OCI-LY3 (cell line): ENCODE data around the gene TRIM62.

ENCODE experiments used
- H2AFZ ChIP-seq: fragments of 200-600, 300-600 bp; shearing (Covaris generic); 2 replicates; pipeline ENCODE4 v1.6.0; 2014; ENCODE audit warnings: antibody characterized with exemption, low read depth, low read length
- H3K27ac ChIP-seq: fragments of 200-600, 300-600 bp; sonication (generic); 2 replicates; pipeline ENCODE4 v1.5.1; 2014; ENCODE audit warnings: mild to moderate bottlenecking, low read length, moderate library complexity, mixed read lengths
- H3K27me3 ChIP-seq: fragments of 200-600, 300-600 bp; sonication (generic); 2 replicates; pipeline ENCODE4 v1.6.1; 2014; ENCODE audit warnings: low read depth, low read length, mixed read lengths
- H3K36me3 ChIP-seq: fragments of 200-600, 300-600 bp; sonication (generic); replicated peaks from 2 replicates; pipeline ENCODE3; 2014; ENCODE audit warnings: low read depth, low read length, mixed read lengths
- H3K4me1 ChIP-seq: fragments of 300-600, 200-600 bp; sonication (generic); 2 replicates; pipeline ENCODE4 v1.6.1; 2014; ENCODE audit warnings: low read length, mixed read lengths
- H3K4me2 ChIP-seq: fragments of 200-600, 300-600 bp; sonication (generic); 2 replicates; pipeline ENCODE4 v1.6.1; 2014; ENCODE audit warnings: low read length, mixed read lengths
- H3K4me3 ChIP-seq: fragments of 300-600, 200-600 bp; sonication (generic); 2 replicates; pipeline ENCODE4 v1.5.1; 2014; ENCODE audit warnings: antibody characterized with exemption, mild to moderate bottlenecking, low read length, moderate library complexity
- H3K79me2 ChIP-seq: fragments of 300-600, 200-600 bp; shearing (Covaris generic); 2 replicates; pipeline ENCODE4 v1.6.1; 2014; ENCODE audit warnings: mild to moderate bottlenecking, low read length, mixed read lengths
- H3K9ac ChIP-seq: fragments of 300-600, 200-600 bp; shearing (Covaris generic); 2 replicates; pipeline ENCODE4 v1.6.0; 2014; ENCODE audit warnings: mild to moderate bottlenecking, low read length, moderate library complexity
- H3K9me3 ChIP-seq: fragments of 200-600, 300-600 bp; shearing (Covaris generic); 2 replicates; pipeline ENCODE4 v1.6.1; 2014; ENCODE audit warnings: low read length, mixed read lengths; ENCODE audit not compliant: insufficient read depth
- H4K20me1 ChIP-seq: fragments of 200-600, 300-600 bp; sonication (generic); 2 replicates; pipeline ENCODE4 v1.6.1; 2016; ENCODE audit warnings: low read length, mixed read lengths; ENCODE audit not compliant: insufficient read depth
- CTCF ChIP-seq: fragments of 200-600, 300-600 bp; sonication (generic); IDR thresholded peaks from 2 replicates; pipeline ENCODE4 v1.5.1; 2014; ENCODE audit warnings: antibody characterized with exemption, low read length, low read depth
- EZH2phosphoT487 ChIP-seq: fragments of 200-600 bp; shearing (Covaris generic); IDR thresholded peaks from 2 replicates; pipeline ENCODE4 v1.6.1; 2018; ENCODE audit warnings: antibody characterized with exemption, mixed run types, low read depth

The TRIM62 gene

GRCh38 chr1:33173091-33173490 is 8.8 kb downstream of the TRIM62 start:
- TF ChIP-seq EZH2phosphoT487 = no peak
- no peak for TF ChIP-seq CTCF
- Histone ChIP-seq H3K27ac (no peak overlapping the region), H3K4me2 (no peak overlapping the region), H3K36me3 (no peaks in the 10 kb centered on the region), H3K4me3 (no peak overlapping the region), H3K4me1 (no peaks in the 10 kb centered on the region), H4K20me1 (no peaks in the 10 kb centered on the region), H3K9ac (no peak overlapping the region), H3K9me3 (no peaks in the 10 kb centered on the region), H2AFZ (no peak overlapping the region), H3K27me3 (no peaks in the 10 kb centered on the region), H3K79me2 (no peaks in the 10 kb centered on the region)

- Histone ChIP-seq H3K9me3 (no peaks in the 10 kb centered on the region), H3K9ac (no peak overlapping the region), H3K79me2 (no peaks in the 10 kb centered on the region), H3K4me3 (no peak overlapping the region), H2AFZ (no peak overlapping the region), H3K27ac (no peak overlapping the region), H3K4me2 (no peak overlapping the region), H4K20me1 (no peaks in the 10 kb centered on the region), H3K36me3 (no peaks in the 10 kb centered on the region), H3K4me1 (no peaks in the 10 kb centered on the region), H3K27me3 (no peaks in the 10 kb centered on the region)
- TF ChIP-seq EZH2phosphoT487 (no peak), CTCF (no peak)
Observed at GRCh38 chr1:33171977-33172813, 9.6 kb downstream of the TRIM62 start.

GRCh38 chr1:33170351-33171274 is 11.2 kb downstream of the TRIM62 start:
- no peaks in the 10 kb centered on the region for H3K36me3 ChIP-seq
- no peaks in the 10 kb centered on the region for H3K4me1 ChIP-seq
- H3K9ac ChIP-seq = no peak overlapping the region
- no peak overlapping the region for H3K4me2 ChIP-seq
- no peaks in the 10 kb centered on the region for H3K79me2 ChIP-seq
- TF ChIP-seq CTCF (no peak), EZH2phosphoT487 (no peak)
- H3K4me3 ChIP-seq = no peak overlapping the region
- no peaks in the 10 kb centered on the region for H4K20me1 ChIP-seq
- H2AFZ ChIP-seq = no peak overlapping the region
- H3K9me3 ChIP-seq = no peaks in the 10 kb centered on the region
- H3K27me3 ChIP-seq = no peaks in the 10 kb centered on the region
- H3K27ac ChIP-seq = no peak overlapping the region
